ENCODE measurements around the gene DIRAS2. TPM values are rescaled to one million over a fixed set of nuclear protein-coding genes. Genes with fewer than 3 reads are reported as not detected.

Gene DIRAS2, protein sequence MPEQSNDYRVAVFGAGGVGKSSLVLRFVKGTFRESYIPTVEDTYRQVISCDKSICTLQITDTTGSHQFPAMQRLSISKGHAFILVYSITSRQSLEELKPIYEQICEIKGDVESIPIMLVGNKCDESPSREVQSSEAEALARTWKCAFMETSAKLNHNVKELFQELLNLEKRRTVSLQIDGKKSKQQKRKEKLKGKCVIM
- total RNA-seq (ENCODE audit: unreplicated experiment), result 0.27 TPM
- long read RNA-seq, result 0 reads

DNA sequence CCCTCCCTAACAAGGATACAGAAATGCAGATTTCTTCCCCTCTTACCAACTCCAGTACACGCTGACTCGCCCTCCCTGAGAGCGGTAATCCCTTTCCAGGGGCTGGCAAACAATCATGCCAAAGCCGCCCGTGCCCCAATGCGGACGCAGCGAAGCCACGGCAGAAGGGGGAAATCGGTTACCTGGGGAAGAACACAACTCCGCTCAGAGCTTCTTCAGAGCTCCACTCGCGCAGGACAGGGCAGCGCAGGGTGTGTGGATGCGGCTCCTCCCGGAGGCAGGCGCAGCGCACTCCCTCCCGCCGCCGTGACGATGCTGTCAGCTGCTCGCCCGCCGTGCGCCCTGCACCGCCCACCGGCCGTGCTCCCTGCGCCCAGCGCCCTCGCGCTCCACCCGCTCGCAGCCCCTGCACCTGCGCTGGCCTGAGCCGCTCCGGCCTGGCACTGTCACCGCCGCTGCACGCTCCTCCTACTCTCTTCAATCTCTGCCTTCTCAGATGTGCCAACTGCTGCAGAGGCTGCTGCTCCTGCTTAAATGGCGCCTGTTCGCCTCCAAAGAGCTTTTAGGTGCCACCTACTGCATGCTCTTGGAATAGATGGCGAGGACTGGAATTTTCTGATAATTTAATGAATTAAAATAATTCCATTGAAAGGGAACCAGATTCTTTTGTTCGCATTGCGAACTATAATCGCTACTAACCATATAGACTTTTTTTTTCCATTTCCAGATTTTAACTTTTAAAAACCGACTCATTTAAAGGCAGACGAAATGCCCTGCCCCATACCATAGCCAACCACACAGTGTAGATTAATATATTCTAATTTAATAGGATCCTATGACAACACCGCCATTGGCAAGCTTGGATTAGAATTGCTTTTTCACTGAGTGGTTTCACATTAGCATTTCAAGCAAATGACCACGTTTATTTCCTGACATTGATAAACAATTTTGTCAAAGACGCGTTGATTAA is at the start of gene DIRAS2:
Gene DIRAS2, minus strand, starts transcription at position 255 of the 970 bp plus-strand sequence. CDS start 28,997 bp downstream, outside the sequence.
- no peaks in the 10 kb centered on the region for H3K36me3 Mint-ChIP-seq (ENCODE audit: unreplicated experiment)
- DNase-seq, result peak; percentile 83
- H3K27me3 Mint-ChIP-seq (ENCODE audit: unreplicated experiment), result no peaks in the 10 kb centered on the region
- peak within 1 kb of the TSS; percentile 56 for H3K27ac Mint-ChIP-seq (ENCODE audit: unreplicated experiment)
- peaks cover 2% of the 10 kb centered on the region for H3K9me3 Mint-ChIP-seq (ENCODE audit: unreplicated experiment)
- H3K4me1 Mint-ChIP-seq (ENCODE audit: low read depth, unreplicated experiment), result peaks cover 4% of the 10 kb centered on the region
- TF ChIP-seq, protein P1, sequence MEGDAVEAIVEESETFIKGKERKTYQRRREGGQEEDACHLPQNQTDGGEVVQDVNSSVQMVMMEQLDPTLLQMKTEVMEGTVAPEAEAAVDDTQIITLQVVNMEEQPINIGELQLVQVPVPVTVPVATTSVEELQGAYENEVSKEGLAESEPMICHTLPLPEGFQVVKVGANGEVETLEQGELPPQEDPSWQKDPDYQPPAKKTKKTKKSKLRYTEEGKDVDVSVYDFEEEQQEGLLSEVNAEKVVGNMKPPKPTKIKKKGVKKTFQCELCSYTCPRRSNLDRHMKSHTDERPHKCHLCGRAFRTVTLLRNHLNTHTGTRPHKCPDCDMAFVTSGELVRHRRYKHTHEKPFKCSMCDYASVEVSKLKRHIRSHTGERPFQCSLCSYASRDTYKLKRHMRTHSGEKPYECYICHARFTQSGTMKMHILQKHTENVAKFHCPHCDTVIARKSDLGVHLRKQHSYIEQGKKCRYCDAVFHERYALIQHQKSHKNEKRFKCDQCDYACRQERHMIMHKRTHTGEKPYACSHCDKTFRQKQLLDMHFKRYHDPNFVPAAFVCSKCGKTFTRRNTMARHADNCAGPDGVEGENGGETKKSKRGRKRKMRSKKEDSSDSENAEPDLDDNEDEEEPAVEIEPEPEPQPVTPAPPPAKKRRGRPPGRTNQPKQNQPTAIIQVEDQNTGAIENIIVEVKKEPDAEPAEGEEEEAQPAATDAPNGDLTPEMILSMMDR (IDR thresholded peaks at IDR 0.05; ENCODE audit: partially characterized antibody, unreplicated experiment), result peak; percentile 27
- H3K4me3 Mint-ChIP-seq (ENCODE audit: unreplicated experiment), result peak within 1 kb of the TSS; percentile 93

DNA sequence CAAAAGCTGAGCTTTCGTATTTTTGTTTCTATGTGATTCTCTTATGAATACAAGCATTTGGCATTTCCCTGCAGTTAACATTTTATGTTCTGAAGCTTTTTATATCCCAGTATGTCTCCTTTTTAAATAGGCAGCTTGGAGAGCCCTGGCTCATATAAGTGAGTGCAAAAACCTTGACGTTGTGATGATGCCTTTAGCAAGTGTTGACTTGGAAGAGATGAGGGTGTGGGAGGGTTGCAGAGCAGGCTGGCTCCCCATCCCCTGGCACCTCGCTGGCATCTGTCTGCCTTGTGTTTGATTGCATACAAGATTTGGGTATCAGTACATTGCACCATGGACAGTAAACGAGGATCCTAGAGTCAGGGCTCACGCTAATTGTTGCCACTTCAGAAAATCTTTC is 42.1 kb upstream of the DIRAS2 start:
- H3K36me3 Mint-ChIP-seq (ENCODE audit: unreplicated experiment), result no peaks in the 10 kb centered on the region
- H3K9me3 Mint-ChIP-seq (ENCODE audit: unreplicated experiment), result peaks cover 7% of the 10 kb centered on the region
- H3K27ac Mint-ChIP-seq (ENCODE audit: unreplicated experiment), result no peak overlapping the region
- no peak overlapping the region for H3K4me3 Mint-ChIP-seq (ENCODE audit: unreplicated experiment)
- H3K4me1 Mint-ChIP-seq (ENCODE audit: low read depth, unreplicated experiment), result no peaks in the 10 kb centered on the region
- TF ChIP-seq, protein P1 (IDR thresholded peaks at IDR 0.05; ENCODE audit: partially characterized antibody, unreplicated experiment), result no peak
- peaks cover 1% of the 10 kb centered on the region for H3K27me3 Mint-ChIP-seq (ENCODE audit: unreplicated experiment)
- DNase-seq, result no peak

DNA sequence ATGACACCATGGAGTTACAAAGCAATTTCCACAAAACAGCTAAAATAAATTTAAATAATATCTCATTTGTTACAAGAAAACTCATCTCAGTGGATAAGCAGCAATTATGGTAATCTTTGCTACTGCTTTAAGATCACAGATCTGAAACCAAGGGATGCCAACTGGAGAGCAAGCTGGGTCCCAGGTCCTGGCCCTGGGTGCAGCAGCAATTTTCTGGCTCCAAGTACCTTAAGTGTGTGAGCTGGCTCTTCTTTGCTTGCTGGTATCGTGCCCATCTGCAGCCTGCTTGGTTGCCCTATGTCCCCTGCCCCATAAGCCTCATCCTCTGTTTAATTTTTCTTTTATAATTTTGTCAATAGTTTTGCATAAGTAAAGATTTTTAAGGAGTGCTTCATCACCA is 41.5 kb upstream of the DIRAS2 start:
- no peak for DNase-seq
- TF ChIP-seq, protein P1 (IDR thresholded peaks at IDR 0.05; ENCODE audit: partially characterized antibody, unreplicated experiment), result no peak

DNA sequence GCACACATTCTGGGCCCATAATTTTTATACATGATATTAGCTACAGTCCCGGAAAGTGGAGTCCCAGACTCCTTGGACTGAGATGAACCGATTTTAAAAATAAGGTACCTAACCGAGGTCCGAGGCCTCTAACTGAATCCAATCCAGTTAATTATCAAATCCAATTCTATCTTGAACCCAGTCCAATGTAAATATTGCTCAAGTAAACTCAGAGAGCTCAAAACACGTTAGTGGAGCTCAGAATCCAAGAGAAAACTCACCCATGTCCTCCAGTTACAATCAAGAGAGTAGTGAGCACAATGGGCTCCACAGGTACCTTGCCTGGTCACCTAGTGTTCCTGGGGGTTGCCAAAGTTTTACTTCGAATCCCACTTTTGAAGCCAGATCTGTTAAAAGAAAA is 37.9 kb upstream of the DIRAS2 start:
- TF ChIP-seq, protein P1 (IDR thresholded peaks at IDR 0.05; ENCODE audit: partially characterized antibody, unreplicated experiment), result no peak
- no peak for DNase-seq
- H3K4me3 Mint-ChIP-seq (ENCODE audit: unreplicated experiment), result no peak overlapping the region
- no peaks in the 10 kb centered on the region for H3K27me3 Mint-ChIP-seq (ENCODE audit: unreplicated experiment)
- H3K9me3 Mint-ChIP-seq (ENCODE audit: unreplicated experiment), result no peaks in the 10 kb centered on the region
- H3K4me1 Mint-ChIP-seq (ENCODE audit: low read depth, unreplicated experiment), result no peaks in the 10 kb centered on the region
- no peak overlapping the region for H3K27ac Mint-ChIP-seq (ENCODE audit: unreplicated experiment)
- H3K36me3 Mint-ChIP-seq (ENCODE audit: unreplicated experiment), result no peaks in the 10 kb centered on the region

More for the DNA sequence above, 41.5 kb upstream of the DIRAS2 start:
- H3K4me1 Mint-ChIP-seq (ENCODE audit: low read depth, unreplicated experiment), result no peaks in the 10 kb centered on the region
- peaks cover 1% of the 10 kb centered on the region for H3K27me3 Mint-ChIP-seq (ENCODE audit: unreplicated experiment)
- no peak overlapping the region for H3K27ac Mint-ChIP-seq (ENCODE audit: unreplicated experiment)
- peaks cover 5% of the 10 kb centered on the region for H3K9me3 Mint-ChIP-seq (ENCODE audit: unreplicated experiment)
- H3K4me3 Mint-ChIP-seq (ENCODE audit: unreplicated experiment), result no peak overlapping the region
- no peaks in the 10 kb centered on the region for H3K36me3 Mint-ChIP-seq (ENCODE audit: unreplicated experiment)
